NCI-H748 (cell line): ENCODE measurements around the gene OSBP2.
"Not testable (repeated sequence)": the region's sequence is repeated elsewhere in the genome, so short reads cannot be mapped to it uniquely, and the experiment has no call there.

Experiments used
- DNase-seq: peaks from one replicate; lab custom pipeline; 2025; ENCODE audit not compliant: unreplicated experiment; lab: John Stamatoyannopoulos, UW

Gene OSBP2

GRCh38 chr22:30675436-30675835, 19.2 kb upstream of the OSBP2 start:
- DNase-seq: peak; percentile 79

GRCh38 chr22:30676565-30676964, 18.1 kb upstream of the OSBP2 start:
- not testable (repeated sequence) for DNase-seq

- DNase-seq: not testable (repeated sequence)
These were observed 14.6 kb upstream of the OSBP2 start for GRCh38 chr22:30679895-30680690.

GRCh38 chr22:30680991-30681770, 13.5 kb upstream of the OSBP2 start:
- DNase-seq: no peak

GRCh38 chr22:30681831-30682230, 12.8 kb upstream of the OSBP2 start:
- DNase-seq: no peak

GRCh38 chr22:30685178-30685577, 9.5 kb upstream of the OSBP2 start:
- no peak for DNase-seq

- no peak for DNase-seq
These were observed 7.3 kb upstream of the OSBP2 start for GRCh38 chr22:30687358-30687757.

GRCh38 chr22:30689622-30690021, 5.1 kb upstream of the OSBP2 start:
- DNase-seq: no peak

GRCh38 chr22:30691204-30691603, 3.5 kb upstream of the OSBP2 start:
- no peak for DNase-seq

- DNase-seq: peak; percentile 73
These were observed 469 bp upstream of the OSBP2 start for GRCh38 chr22:30694171-30694639.

GRCh38 chr22:30695351-30695851, 727 bp downstream of the OSBP2 start:
- DNase-seq: no peak

GRCh38 chr22:30695871-30696655, 1.4 kb downstream of the OSBP2 start:
- DNase-seq: no peak

GRCh38 chr22:30697975-30698374, 3.3 kb downstream of the OSBP2 start:
- no peak for DNase-seq

- no peak for DNase-seq
These were observed 7.2 kb downstream of the OSBP2 start for GRCh38 chr22:30701872-30702271.

GRCh38 chr22:30702856-30703255, 8.2 kb downstream of the OSBP2 start:
- no peak for DNase-seq

- no peak for DNase-seq
These were observed 10.3 kb downstream of the OSBP2 start for GRCh38 chr22:30704978-30705377.

GRCh38 chr22:30705710-30706651, 11.3 kb downstream of the OSBP2 start:
- no peak for DNase-seq

GRCh38 chr22:30709980-30710379, 15.3 kb downstream of the OSBP2 start:
- not testable (repeated sequence) for DNase-seq

GRCh38 chr22:30712094-30712493, 17.4 kb downstream of the OSBP2 start:
- no peak for DNase-seq

- no peak for DNase-seq
These were observed 19.4 kb downstream of the OSBP2 start for GRCh38 chr22:30714062-30714461.
